Mucosa of descending colon (tissue), 3 donors: ENCODE data around the gene TTC12. TPM values are rescaled to one million over a fixed set of nuclear protein-coding genes. Genes with fewer than 3 reads are reported as not detected.

Experiments
- ATAC-seq: fragments of 200-7000 bp; cut with Tn5 transposase; one replicate; pipeline ENCODE4 v1.9.1; 2020; ENCODE audit warnings: mild to moderate bottlenecking, moderate library complexity
- DNase-seq, 3 donors: peaks; one replicate each; pipeline ENCODE4 v3.0.0-alpha.2; 2020
- H3K36me3 ChIP-seq: fragments of 200-600 bp; one replicate; pipeline ENCODE4 v1.8.0; 2021; ENCODE audit warnings: low read depth, mild to moderate bottlenecking
- H3K4me1 ChIP-seq: fragments of 200-600 bp; one replicate; pipeline ENCODE4 v1.8.0; 2021; ENCODE audit warnings: low read depth, mild to moderate bottlenecking
- H3K4me3 ChIP-seq: fragments of 200-600 bp; one replicate; pipeline ENCODE4 v1.8.0; 2021; ENCODE audit warnings: mild to moderate bottlenecking
- H3K9me3 ChIP-seq: fragments of 200-600 bp; one replicate; pipeline ENCODE4 v1.8.0; 2021; ENCODE audit warnings: mild to moderate bottlenecking
- intact Hi-C, 2 donors: fragments of 100-400 bp; cut with DNase I in 1 of 2; cut with micrococcal nuclease in 1 of 2; formaldehyde crosslinking; loops; one replicate each; pipeline versions ENCODE4 v1.11.0 to v1.11.1; 2022; cut with DNase I, micrococcal nuclease
- total RNA-seq, 3 donors: library from RNA; stranded (reverse); fragmentation: NEBNext Ultra II Directional in 2 of 3; extraction: Animal tissue kit (Norgen Biotek cat#: 25700) in 2 of 3; gene quantifications; one replicate each; pipeline versions ENCODE4 v1.2.1 to v1.2.4, GENCODE V29; 2021 to 2023
- TF ChIP-seq, protein P1 (sequence below): fragments of 200-600 bp; IDR thresholded peaks from one replicate; pipeline ENCODE4 v1.8.0; 2022; ENCODE audit warnings: antibody characterized with exemption, mild to moderate bottlenecking
- donor health status: DM: no; HTN: no; CAD: no; lungs with moderate emphysema.
- donor health status: DM: no; HTN: no; CAD: no.
- donor health status: DM: no; HTN: yes; CAD: no.

The TTC12 gene
- total RNA-seq, 3 donors from 2014 or later, result 13.5 to 20.7 (median 16.6) TPM

- no peaks in the 10 kb centered on the region for H3K4me1 ChIP-seq
- TF ChIP-seq, protein P1, sequence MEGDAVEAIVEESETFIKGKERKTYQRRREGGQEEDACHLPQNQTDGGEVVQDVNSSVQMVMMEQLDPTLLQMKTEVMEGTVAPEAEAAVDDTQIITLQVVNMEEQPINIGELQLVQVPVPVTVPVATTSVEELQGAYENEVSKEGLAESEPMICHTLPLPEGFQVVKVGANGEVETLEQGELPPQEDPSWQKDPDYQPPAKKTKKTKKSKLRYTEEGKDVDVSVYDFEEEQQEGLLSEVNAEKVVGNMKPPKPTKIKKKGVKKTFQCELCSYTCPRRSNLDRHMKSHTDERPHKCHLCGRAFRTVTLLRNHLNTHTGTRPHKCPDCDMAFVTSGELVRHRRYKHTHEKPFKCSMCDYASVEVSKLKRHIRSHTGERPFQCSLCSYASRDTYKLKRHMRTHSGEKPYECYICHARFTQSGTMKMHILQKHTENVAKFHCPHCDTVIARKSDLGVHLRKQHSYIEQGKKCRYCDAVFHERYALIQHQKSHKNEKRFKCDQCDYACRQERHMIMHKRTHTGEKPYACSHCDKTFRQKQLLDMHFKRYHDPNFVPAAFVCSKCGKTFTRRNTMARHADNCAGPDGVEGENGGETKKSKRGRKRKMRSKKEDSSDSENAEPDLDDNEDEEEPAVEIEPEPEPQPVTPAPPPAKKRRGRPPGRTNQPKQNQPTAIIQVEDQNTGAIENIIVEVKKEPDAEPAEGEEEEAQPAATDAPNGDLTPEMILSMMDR, result no peak
- no peaks in the 10 kb centered on the region for H3K36me3 ChIP-seq
- no peak for ATAC-seq
- DNase-seq, result no peak
- H3K4me3 ChIP-seq, result no peak overlapping the region
- no peaks in the 10 kb centered on the region for H3K9me3 ChIP-seq
- intact Hi-C loops, result no loop called here
Measured at GRCh38 chr11:113363996-113364641, 49.7 kb downstream of the TTC12 start.

GRCh38 chr11:113365895-113366294 is 51.5 kb downstream of the TTC12 start:
- ATAC-seq (no peak), DNase-seq (no peak)
- intact Hi-C loops, result no loop called here
- TF ChIP-seq, protein P1, result no peak
- Histone ChIP-seq H3K9me3 (no peaks in the 10 kb centered on the region), H3K4me3 (no peak overlapping the region), H3K4me1 (no peaks in the 10 kb centered on the region), H3K36me3 (no peaks in the 10 kb centered on the region)

DNA sequence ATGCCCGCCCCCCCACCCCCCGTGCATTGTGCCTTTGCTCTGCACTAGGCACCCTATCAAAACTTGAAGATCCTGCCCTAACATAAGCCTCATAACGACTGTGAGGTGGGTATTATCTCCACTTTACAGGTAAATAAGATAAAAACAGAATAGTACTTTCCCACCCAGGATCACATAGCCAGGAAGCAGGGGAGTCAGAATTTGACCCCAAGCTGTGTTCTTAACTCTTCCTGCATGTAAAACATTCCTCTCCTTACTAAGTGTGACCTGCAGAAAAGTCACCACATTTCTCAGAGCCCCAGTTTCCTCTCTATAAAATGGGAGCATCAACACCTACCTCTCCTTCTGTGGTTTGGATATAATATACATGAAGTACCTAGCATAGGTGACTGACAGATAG is 55.0 kb downstream of the TTC12 start:
- H3K36me3 ChIP-seq, result no peaks in the 10 kb centered on the region
- no peak for DNase-seq
- ATAC-seq, result no peak
- intact Hi-C loops, result no loop called here
- H3K4me3 ChIP-seq, result no peak overlapping the region
- no peaks in the 10 kb centered on the region for H3K4me1 ChIP-seq
- TF ChIP-seq, protein P1, result no peak
- H3K9me3 ChIP-seq, result no peaks in the 10 kb centered on the region

- H3K9me3 ChIP-seq, result no peaks in the 10 kb centered on the region
- no peaks in the 10 kb centered on the region for H3K4me1 ChIP-seq
- H3K4me3 ChIP-seq, result no peak overlapping the region
- no peak for ATAC-seq
- TF ChIP-seq, protein P1, result no peak
- intact Hi-C loops, result no loop called here
- no peak for DNase-seq
- H3K36me3 ChIP-seq, result no peaks in the 10 kb centered on the region
Measured at GRCh38 chr11:113370634-113371033, 56.3 kb downstream of the TTC12 start.

DNA sequence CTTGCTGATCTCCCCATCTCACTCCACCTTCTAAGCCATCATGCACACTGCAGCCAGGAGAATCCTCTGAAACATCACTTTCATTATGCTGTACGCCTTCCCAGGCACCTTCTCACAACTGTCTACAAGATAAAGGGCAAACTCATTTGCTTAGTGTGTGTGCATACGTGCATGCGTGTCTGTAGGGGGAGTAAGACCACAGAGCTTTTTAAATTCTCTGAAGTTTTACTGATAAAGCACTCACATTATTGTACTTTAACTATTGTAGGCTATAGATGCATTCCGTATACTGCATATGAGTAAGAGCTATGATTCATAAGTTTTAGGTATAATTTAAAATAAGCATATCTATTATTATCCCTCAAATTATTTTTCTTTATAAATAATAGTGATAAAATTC is 57.9 kb downstream of the TTC12 start:
- no peak for ATAC-seq
- no peaks in the 10 kb centered on the region for H3K4me1 ChIP-seq
- no peaks in the 10 kb centered on the region for H3K9me3 ChIP-seq
- DNase-seq, result no peak
- intact Hi-C loops, result no loop called here
- H3K36me3 ChIP-seq, result no peaks in the 10 kb centered on the region
- H3K4me3 ChIP-seq, result no peak overlapping the region
- TF ChIP-seq, protein P1, result no peak

GRCh38 chr11:113373306-113373705 is 58.9 kb downstream of the TTC12 start:
- ATAC-seq, result no peak
- no peak for DNase-seq
- H3K9me3 ChIP-seq, result no peaks in the 10 kb centered on the region
- H3K36me3 ChIP-seq, result no peaks in the 10 kb centered on the region
- no peak overlapping the region for H3K4me3 ChIP-seq
- no peaks in the 10 kb centered on the region for H3K4me1 ChIP-seq
- intact Hi-C loops, result no loop called here
- TF ChIP-seq, protein P1, result no peak
